ENCODE measurements around the gene SUMF1. TPM values are rescaled to one million over a fixed set of nuclear protein-coding genes. Genes with fewer than 3 reads are reported as not detected.

The SUMF1 gene
- total RNA-seq, 1 donor: 94.5 TPM

DNA sequence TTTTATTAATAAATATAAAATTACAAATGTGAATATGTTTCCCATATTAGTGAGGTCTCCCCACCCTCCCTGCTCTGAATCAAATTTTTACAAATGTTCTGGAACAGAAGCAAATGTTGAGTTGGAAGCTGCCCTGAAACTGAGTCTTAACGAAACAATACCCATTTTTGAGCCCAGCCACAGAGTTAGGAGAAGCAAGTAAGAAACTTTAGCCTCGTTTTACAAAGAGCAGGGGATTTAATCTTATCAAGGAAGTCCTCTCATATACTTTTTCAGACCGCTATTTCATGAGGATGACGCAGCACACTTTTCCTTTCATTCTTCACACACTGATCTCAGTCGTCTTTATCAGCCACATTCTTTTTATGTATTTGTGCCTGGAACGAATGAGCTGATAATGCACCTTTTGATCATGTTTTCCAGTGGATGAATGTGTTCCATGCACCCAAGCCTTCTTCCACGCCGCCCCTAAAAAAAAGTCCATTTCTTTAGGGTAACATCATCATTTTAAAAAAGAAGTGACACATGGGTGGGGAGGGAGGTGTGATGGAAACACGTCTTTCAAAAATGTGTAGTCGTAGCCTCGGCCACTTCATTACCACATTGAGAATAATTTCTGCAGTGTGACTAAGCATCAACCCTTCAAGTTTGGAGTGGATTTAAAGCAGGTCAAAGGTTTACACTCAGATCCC lies 115.8 kb downstream of the SUMF1 start:
- Histone ChIP-seq H2AFZ (ENCODE audit: low read length) (peak overlapping the region; percentile 44), H3K4me2 (ENCODE audit: insufficient read depth, low read length) (peak overlapping the region; percentile 72), H3K36me3 (ENCODE audit: insufficient read depth, low read length) (no peaks in the 10 kb centered on the region), H3K4me3 (ENCODE audit: insufficient read depth, low read length) (peak overlapping the region; percentile 50), H3K79me2 (ENCODE audit: insufficient read depth, low read length) (no peaks in the 10 kb centered on the region), H3K4me1 (ENCODE audit: insufficient read depth, low read length) (peaks cover 9% of the 10 kb centered on the region), H3K27ac (ENCODE audit: low read depth, low read length) (peak overlapping the region; percentile 48), H3K27me3 (ENCODE audit: insufficient read depth, low read length) (no peaks in the 10 kb centered on the region), H3K9me3 (ENCODE audit: low read depth, low read length) (no peaks in the 10 kb centered on the region), H4K20me1 (ENCODE audit: insufficient read depth, low read length) (no peaks in the 10 kb centered on the region)
- TF ChIP-seq, protein P1, sequence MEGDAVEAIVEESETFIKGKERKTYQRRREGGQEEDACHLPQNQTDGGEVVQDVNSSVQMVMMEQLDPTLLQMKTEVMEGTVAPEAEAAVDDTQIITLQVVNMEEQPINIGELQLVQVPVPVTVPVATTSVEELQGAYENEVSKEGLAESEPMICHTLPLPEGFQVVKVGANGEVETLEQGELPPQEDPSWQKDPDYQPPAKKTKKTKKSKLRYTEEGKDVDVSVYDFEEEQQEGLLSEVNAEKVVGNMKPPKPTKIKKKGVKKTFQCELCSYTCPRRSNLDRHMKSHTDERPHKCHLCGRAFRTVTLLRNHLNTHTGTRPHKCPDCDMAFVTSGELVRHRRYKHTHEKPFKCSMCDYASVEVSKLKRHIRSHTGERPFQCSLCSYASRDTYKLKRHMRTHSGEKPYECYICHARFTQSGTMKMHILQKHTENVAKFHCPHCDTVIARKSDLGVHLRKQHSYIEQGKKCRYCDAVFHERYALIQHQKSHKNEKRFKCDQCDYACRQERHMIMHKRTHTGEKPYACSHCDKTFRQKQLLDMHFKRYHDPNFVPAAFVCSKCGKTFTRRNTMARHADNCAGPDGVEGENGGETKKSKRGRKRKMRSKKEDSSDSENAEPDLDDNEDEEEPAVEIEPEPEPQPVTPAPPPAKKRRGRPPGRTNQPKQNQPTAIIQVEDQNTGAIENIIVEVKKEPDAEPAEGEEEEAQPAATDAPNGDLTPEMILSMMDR (IDR thresholded peaks at IDR 0.05; ENCODE audit: extremely low read depth, low read depth, low read length): peak; percentile 2
- peak; percentile 59 for DNase-seq (ENCODE audit: insufficient read length, low spot score, missing footprints)

DNA sequence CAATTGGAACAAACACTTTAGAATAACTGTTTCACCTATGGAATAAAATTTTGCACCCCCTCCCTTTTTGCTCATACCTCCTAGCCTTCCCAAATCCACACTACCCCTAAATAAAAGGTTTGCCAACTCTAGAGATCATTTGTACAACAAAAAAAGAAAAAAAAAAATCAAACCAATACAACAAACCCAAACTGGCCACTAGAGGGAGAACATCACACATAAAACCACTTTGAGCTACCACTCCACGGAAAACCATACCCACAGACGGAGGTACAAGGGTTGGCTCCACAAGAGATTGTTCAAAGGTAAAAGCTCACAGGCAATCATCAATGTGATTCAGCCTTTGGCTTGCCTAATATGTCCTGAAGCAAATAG lies 116.3 kb downstream of the SUMF1 start:
- H3K4me2 ChIP-seq (ENCODE audit: insufficient read depth, low read length): peak overlapping the region; percentile 72
- no peaks in the 10 kb centered on the region for H3K79me2 ChIP-seq (ENCODE audit: insufficient read depth, low read length)
- TF ChIP-seq, protein P1 (IDR thresholded peaks at IDR 0.05; ENCODE audit: extremely low read depth, low read depth, low read length): peak; percentile 83
- H3K9me3 ChIP-seq (ENCODE audit: low read depth, low read length): no peaks in the 10 kb centered on the region
- no peaks in the 10 kb centered on the region for H4K20me1 ChIP-seq (ENCODE audit: insufficient read depth, low read length)
- no peak overlapping the region for H2AFZ ChIP-seq (ENCODE audit: low read length)
- H3K4me3 ChIP-seq (ENCODE audit: insufficient read depth, low read length): no peak overlapping the region
- H3K27me3 ChIP-seq (ENCODE audit: insufficient read depth, low read length): no peaks in the 10 kb centered on the region
- peaks cover 9% of the 10 kb centered on the region for H3K4me1 ChIP-seq (ENCODE audit: insufficient read depth, low read length)
- H3K36me3 ChIP-seq (ENCODE audit: insufficient read depth, low read length): no peaks in the 10 kb centered on the region
- peak; percentile 50 for DNase-seq (ENCODE audit: insufficient read length, low spot score, missing footprints)
- peak overlapping the region; percentile 48 for H3K27ac ChIP-seq (ENCODE audit: low read depth, low read length)

DNA sequence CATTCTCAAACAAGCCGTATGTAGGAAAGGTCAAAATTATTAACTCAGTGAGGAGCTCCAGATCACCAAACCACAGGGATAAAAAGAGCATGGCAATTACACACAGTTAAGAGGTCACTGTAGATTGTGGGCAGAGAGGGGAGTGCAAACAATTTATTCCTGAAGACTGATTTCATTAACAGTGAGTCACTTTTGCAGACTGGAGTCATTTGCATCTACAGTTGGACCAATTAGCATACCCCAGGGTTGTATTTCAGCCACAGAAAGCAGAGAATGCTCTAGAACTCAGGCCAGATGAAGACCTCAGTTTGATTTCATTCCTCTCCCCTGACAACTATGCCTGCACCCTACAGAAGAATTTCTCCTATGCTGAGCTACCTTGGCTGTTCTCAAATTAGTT lies 123.8 kb downstream of the SUMF1 start:
- no peaks in the 10 kb centered on the region for H3K27me3 ChIP-seq (ENCODE audit: insufficient read depth, low read length)
- H3K4me1 ChIP-seq (ENCODE audit: insufficient read depth, low read length): peaks cover 5% of the 10 kb centered on the region
- H2AFZ ChIP-seq (ENCODE audit: low read length): no peak overlapping the region
- no peaks in the 10 kb centered on the region for H3K79me2 ChIP-seq (ENCODE audit: insufficient read depth, low read length)
- H3K4me3 ChIP-seq (ENCODE audit: insufficient read depth, low read length): no peak overlapping the region
- H3K36me3 ChIP-seq (ENCODE audit: insufficient read depth, low read length): no peaks in the 10 kb centered on the region
- no peaks in the 10 kb centered on the region for H3K9me3 ChIP-seq (ENCODE audit: low read depth, low read length)
- no peaks in the 10 kb centered on the region for H4K20me1 ChIP-seq (ENCODE audit: insufficient read depth, low read length)
- H3K27ac ChIP-seq (ENCODE audit: low read depth, low read length): no peak overlapping the region
- TF ChIP-seq, protein P1 (IDR thresholded peaks at IDR 0.05; ENCODE audit: extremely low read depth, low read depth, low read length): no peak
- peak; percentile 17 for DNase-seq (ENCODE audit: insufficient read length, low spot score, missing footprints)
- H3K4me2 ChIP-seq (ENCODE audit: insufficient read depth, low read length): no peak overlapping the region

DNA sequence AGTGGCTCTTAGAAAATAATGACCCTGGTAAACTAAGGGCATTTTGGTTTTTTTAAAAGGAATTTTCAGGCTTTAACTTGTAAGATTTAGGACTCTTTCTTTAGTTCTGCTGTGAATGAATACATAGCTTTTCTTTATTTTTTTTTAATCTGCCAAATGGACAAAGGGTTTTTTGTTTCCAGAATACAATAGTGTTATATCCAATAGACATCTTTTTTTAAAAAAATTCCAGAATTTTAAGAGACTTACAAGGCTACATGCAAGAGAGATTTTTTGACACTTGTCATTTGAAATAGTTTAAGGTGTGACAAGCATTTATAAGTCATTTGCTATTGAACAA lies 125.8 kb downstream of the SUMF1 start:
- H3K27me3 ChIP-seq (ENCODE audit: insufficient read depth, low read length): no peaks in the 10 kb centered on the region
- no peaks in the 10 kb centered on the region for H4K20me1 ChIP-seq (ENCODE audit: insufficient read depth, low read length)
- TF ChIP-seq, protein P1 (IDR thresholded peaks at IDR 0.05; ENCODE audit: extremely low read depth, low read depth, low read length): no peak
- no peaks in the 10 kb centered on the region for H3K79me2 ChIP-seq (ENCODE audit: insufficient read depth, low read length)
- H3K27ac ChIP-seq (ENCODE audit: low read depth, low read length): no peak overlapping the region
- H3K36me3 ChIP-seq (ENCODE audit: insufficient read depth, low read length): no peaks in the 10 kb centered on the region
- no peak for DNase-seq (ENCODE audit: insufficient read length, low spot score, missing footprints)
- no peak overlapping the region for H3K4me2 ChIP-seq (ENCODE audit: insufficient read depth, low read length)
- H3K9me3 ChIP-seq (ENCODE audit: low read depth, low read length): no peaks in the 10 kb centered on the region
- H3K4me3 ChIP-seq (ENCODE audit: insufficient read depth, low read length): no peak overlapping the region
- no peak overlapping the region for H2AFZ ChIP-seq (ENCODE audit: low read length)
- H3K4me1 ChIP-seq (ENCODE audit: insufficient read depth, low read length): peaks cover 5% of the 10 kb centered on the region
